Gastroesophageal sphincter (tissue), 3 donors: Measurements from ENCODE around the gene PIM1.

Experiments
- POLR2AphosphoS5 ChIP-seq: sonication (generic); formaldehyde crosslinking; IDR thresholded peaks from one replicate; pipeline ENCODE4 v1.6.1; 2017; ENCODE audit warnings: antibody characterized with exemption
- TF ChIP-seq, protein P1 (sequence below), 4 experiments: fragments of 200-600 bp in 2 of 4; fragments of 450-650 bp in 2 of 4; sonication (generic) in 1 of 4; IDR thresholded peaks; one replicate each; pipeline ENCODE4 v1.5.1; 2017 to 2019; ENCODE audit warnings: antibody characterized with exemption in 4 of 4, mild to moderate bottlenecking in 2 of 4, moderate library complexity in 2 of 4

DNA sequence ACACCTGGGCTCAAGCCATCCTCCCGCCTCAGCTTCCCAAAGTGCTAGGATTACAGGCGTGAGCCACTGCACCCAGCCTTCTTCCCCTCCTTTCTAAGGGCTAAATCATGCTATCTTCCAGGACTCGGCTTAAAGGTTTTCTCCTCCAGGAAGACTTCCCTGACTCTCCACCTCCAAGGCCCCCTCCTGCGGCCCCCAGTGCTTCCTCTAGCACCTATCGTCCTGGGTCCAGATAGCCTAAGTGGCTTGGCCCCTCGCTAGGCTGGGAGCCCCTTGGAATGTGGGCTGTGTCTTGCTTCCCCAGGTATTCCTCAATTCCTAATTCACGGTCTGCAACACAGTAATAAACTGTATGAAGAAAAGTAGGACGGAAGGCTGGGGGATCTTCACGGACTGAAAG, 36.7 kb downstream of the PIM1 start:
- TF ChIP-seq, protein P1, sequence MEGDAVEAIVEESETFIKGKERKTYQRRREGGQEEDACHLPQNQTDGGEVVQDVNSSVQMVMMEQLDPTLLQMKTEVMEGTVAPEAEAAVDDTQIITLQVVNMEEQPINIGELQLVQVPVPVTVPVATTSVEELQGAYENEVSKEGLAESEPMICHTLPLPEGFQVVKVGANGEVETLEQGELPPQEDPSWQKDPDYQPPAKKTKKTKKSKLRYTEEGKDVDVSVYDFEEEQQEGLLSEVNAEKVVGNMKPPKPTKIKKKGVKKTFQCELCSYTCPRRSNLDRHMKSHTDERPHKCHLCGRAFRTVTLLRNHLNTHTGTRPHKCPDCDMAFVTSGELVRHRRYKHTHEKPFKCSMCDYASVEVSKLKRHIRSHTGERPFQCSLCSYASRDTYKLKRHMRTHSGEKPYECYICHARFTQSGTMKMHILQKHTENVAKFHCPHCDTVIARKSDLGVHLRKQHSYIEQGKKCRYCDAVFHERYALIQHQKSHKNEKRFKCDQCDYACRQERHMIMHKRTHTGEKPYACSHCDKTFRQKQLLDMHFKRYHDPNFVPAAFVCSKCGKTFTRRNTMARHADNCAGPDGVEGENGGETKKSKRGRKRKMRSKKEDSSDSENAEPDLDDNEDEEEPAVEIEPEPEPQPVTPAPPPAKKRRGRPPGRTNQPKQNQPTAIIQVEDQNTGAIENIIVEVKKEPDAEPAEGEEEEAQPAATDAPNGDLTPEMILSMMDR (IDR thresholded peaks at IDR 0.05) = no peak
- no peak for TF ChIP-seq POLR2AphosphoS5
